B cell (primary cell): ENCODE results near the gene HABP2.

Experiments
- CTCF ChIP-seq: fragments of 200-600 bp; IDR thresholded peaks from one replicate; pipeline ENCODE4 v1.8.0; 2022; ENCODE audit warnings: antibody characterized with exemption, mild to moderate bottlenecking
- EZH2 ChIP-seq: IDR thresholded peaks from 2 replicates; pipeline ENCODE4 v1.6.1; 2012; ENCODE audit warnings: borderline replicate concordance, low read depth, mild to moderate bottlenecking, moderate library complexity, low read length; ENCODE audit not compliant: insufficient read depth, poor library complexity, severe bottlenecking

- TF ChIP-seq CTCF (no peak), EZH2 (no peak)
Measured at GRCh38 chr10:113515601-113516000, 37.3 kb upstream of the HABP2 start.
